Right lobe of liver (tissue), 6 donors: ENCODE measurements around the gene HOXC10. TPM values are rescaled to one million over a fixed set of nuclear protein-coding genes. Genes with fewer than 3 reads are reported as not detected.

ENCODE experiments used
- ATAC-seq, 4 donors: fragments of 200-7000 bp; cut with Tn5 transposase; one replicate each; pipeline ENCODE4 v1.9.1; 2020; ENCODE audit warnings: mild to moderate bottlenecking in 4 of 4, moderate library complexity in 4 of 4
- DNase-seq, 3 donors: peaks; one replicate each; pipeline ENCODE4 v3.0.0-alpha.2; 2020
- H3K27ac ChIP-seq, 3 donors: fragments of 200-600 bp; one replicate each; pipeline ENCODE4 v1.8.0; 2022
- H3K27me3 ChIP-seq, 2 donors: fragments of 200-600 bp; one replicate each; pipeline ENCODE4 v1.8.0; 2022
- H3K36me3 ChIP-seq, 4 donors: fragments of 200-600 bp; sonication (generic) in 1 of 4; one replicate each; pipeline versions ENCODE4 v1.5.1 to v1.8.0; 2017 to 2022; ENCODE audit warnings: control low read depth in 1 of 4
- H3K4me1 ChIP-seq, 4 donors: fragments of 200-600 bp; sonication (generic) in 1 of 4; one replicate each; pipeline versions ENCODE4 v1.5.1 to v1.8.0; 2017 to 2022; ENCODE audit warnings: control low read depth in 1 of 4
- H3K4me3 ChIP-seq, 3 donors: fragments of 200-600 bp; one replicate each; pipeline ENCODE4 v1.8.0; 2022
- H3K9me3 ChIP-seq, 4 donors: fragments of 200-600 bp; sonication (generic) in 1 of 4; one replicate each; pipeline versions ENCODE4 v1.5.1 to v1.8.0; 2017 to 2022; ENCODE audit warnings: control low read depth in 1 of 4
- POLR2A ChIP-seq: fragments of 450-650 bp; IDR thresholded peaks from one replicate; pipeline ENCODE4 v1.6.1; 2017; ENCODE audit warnings: antibody characterized with exemption, mild to moderate bottlenecking
- WGBS: methylation state at CpG from one replicate; pipeline ENCODE4 v1.1.6; 2018; ENCODE audit warnings: low coverage, low lambda C conversion rate; ENCODE audit not compliant: insufficient coverage; ENCODE audit errors: missing lambda C conversion rate; 5-methylcytosine and 5-hydroxymethylcytosine counted together
- intact Hi-C, 2 donors: fragments of 100-400 bp; cut with DNase I; formaldehyde crosslinking; loops; one replicate each; pipeline versions ENCODE4 v1.11.2 to v1.14.1; 2022
- total RNA-seq, 6 experiments: library from RNA; depleted of rRNA in 2 of 6; stranded (reverse); fragments of >200 nt in 2 of 6; fragmentation: NEBNext Ultra II Directional in 3 of 6; extraction: Animal tissue kit (Norgen Biotek cat#: 25700) in 3 of 6; gene quantifications; one replicate each; pipeline versions ENCODE4 v1.1.0 to v1.2.4, GENCODE V29; 2016 to 2023
- TF ChIP-seq, protein P1 (sequence below), 4 donors: fragments of 200-600 bp in 3 of 4; fragments of 450-650 bp in 1 of 4; IDR thresholded peaks; one replicate each; pipeline versions ENCODE4 v1.5.1 to v1.8.0; 2016 to 2022; ENCODE audit warnings: antibody characterized with exemption in 4 of 4, mild to moderate bottlenecking in 2 of 4
- donor health status: DM: no; HTN: yes; CAD: no.
- donor health status: DM: no; HTN: no; CAD: no.
- donor health status: DM: no; HTN: no; CAD: no.
- donor health status: DM: no; HTN: yes; CAD: no.
- donor health status: DM: no; HTN: yes; CAD: no.

HOXC10 gene
- total RNA-seq, 6 experiments from 2014 or later, result not detected

DNA sequence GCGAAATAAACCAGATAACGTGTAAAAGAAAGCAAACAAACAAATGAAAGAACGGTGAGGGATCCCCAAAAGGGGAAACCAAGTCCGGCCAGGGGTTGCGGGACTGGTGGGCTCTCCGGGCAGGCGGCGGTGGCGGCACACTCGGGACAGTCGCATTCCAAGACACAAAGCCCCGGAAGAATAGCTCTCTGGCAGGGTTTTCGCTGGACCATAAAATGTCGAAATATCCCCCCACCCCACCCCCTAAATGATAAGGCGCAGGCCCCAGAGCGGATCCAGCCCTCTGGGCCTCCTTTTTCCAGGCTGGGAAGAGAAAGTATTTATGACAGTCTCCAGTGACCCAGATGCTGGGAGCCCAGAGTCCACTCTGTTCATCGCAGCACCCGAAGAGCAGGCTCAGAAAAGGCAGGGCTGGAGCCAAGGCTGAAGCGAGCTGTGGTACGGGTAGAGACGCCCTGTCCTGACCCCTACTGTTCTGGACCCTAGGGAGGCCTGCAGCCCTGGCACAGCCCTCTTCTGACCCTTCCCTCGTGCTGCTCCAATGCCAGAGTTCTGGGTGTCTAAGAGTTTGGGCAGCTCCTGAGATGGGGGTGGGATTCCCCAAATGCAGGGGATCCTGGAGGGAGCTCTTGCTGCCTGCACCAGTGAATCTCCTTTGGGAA, 21.7 kb downstream of the HOXC10 start:
- TF ChIP-seq, protein P1, sequence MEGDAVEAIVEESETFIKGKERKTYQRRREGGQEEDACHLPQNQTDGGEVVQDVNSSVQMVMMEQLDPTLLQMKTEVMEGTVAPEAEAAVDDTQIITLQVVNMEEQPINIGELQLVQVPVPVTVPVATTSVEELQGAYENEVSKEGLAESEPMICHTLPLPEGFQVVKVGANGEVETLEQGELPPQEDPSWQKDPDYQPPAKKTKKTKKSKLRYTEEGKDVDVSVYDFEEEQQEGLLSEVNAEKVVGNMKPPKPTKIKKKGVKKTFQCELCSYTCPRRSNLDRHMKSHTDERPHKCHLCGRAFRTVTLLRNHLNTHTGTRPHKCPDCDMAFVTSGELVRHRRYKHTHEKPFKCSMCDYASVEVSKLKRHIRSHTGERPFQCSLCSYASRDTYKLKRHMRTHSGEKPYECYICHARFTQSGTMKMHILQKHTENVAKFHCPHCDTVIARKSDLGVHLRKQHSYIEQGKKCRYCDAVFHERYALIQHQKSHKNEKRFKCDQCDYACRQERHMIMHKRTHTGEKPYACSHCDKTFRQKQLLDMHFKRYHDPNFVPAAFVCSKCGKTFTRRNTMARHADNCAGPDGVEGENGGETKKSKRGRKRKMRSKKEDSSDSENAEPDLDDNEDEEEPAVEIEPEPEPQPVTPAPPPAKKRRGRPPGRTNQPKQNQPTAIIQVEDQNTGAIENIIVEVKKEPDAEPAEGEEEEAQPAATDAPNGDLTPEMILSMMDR (IDR thresholded peaks at IDR 0.05), result no peak
- TF ChIP-seq POLR2A, result no peak
- H3K27ac ChIP-seq, result no peak overlapping the region
- no peaks in the 10 kb centered on the region for H3K9me3 ChIP-seq
- peaks cover 0 to 7% (median 0%) of the 10 kb centered on the region in 4 donors for H3K4me1 ChIP-seq
- peak overlapping the region in 1 of 3 donors; percentile 11 for H3K4me3 ChIP-seq
- DNase-seq, result no peak
- H3K27me3 ChIP-seq, result peaks cover 0 to 36% of the 10 kb centered on the region in 2 donors
- no peak for ATAC-seq
- no peaks in the 10 kb centered on the region for H3K36me3 ChIP-seq
- intact Hi-C loops, result loop anchor here (5.0 kb wide), 2 partner anchors 196 to 201 kb away; no protein-coding TSS in a partner anchor
- WGBS, result 4% methylated on average over 7 of the region's 22 CpGs

DNA sequence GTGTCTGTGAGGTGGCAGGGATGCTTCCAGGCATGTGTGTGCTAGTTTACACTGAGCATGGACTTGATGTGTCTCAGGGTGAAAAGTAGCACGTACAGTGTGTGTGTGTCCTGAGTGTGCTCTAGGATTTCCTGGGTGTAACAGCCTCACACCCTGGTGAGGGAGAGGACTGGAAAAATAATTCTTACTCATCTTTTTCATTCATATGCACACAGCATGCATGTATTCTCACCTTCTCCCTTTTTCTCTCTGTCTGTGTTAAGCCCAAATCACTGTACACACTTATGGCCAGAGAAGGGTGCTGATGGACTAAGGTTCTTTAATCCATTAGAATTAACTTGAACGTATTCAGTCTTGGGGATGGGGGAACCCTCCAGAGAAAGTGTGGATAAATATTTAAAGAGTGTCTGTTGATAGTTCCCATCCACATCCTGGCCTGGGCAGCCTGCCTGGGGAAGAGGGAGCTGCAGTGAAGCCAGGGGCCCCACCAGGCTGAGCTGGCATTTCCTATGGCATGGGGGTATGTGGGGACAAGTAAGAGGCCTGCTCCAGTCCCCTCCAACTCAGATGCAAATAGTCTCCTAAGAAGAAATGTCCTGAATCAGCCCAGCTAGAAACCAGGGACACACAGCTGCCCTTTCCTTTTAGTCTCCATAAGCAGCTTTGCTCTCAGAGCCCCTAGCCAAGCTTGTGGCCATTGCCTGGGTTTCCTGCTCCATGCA, 22.8 kb downstream of the HOXC10 start:
- no peaks in the 10 kb centered on the region for H3K36me3 ChIP-seq
- H3K4me3 ChIP-seq, result no peak overlapping the region
- ATAC-seq (no peak), DNase-seq (no peak)
- no peaks in the 10 kb centered on the region for H3K9me3 ChIP-seq
- H3K4me1 ChIP-seq, result peaks cover 0 to 7% (median 0%) of the 10 kb centered on the region in 4 donors
- no peak for TF ChIP-seq POLR2A
- TF ChIP-seq, protein P1 (IDR thresholded peaks at IDR 0.05), result no peak
- WGBS, result 22% methylated on average over 2 of the region's 2 CpGs
- H3K27ac ChIP-seq, result no peak overlapping the region
- intact Hi-C loops, result loop anchor here (5.0 kb wide), 2 partner anchors 195 to 200 kb away; no protein-coding TSS in a partner anchor
- peaks cover 0 to 42% of the 10 kb centered on the region in 2 donors for H3K27me3 ChIP-seq

DNA sequence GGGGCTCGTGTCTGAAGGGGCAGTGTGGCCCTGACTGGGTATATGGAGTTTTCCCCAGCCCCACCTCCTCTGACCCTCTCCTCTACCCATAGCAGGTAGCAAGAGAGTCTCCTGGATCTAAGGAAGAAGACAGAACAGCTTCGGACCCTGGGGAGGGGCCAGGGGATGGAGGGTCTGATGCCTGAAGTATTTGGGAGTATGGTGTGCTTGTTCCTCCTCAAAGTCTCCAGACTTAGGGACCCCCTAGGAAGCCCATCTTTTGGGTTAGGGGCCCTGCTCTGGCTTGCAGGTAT, 23.3 kb downstream of the HOXC10 start:
- 29% methylated on average over 1 of the region's 2 CpGs for WGBS
- Histone ChIP-seq H3K36me3 (no peaks in the 10 kb centered on the region), H3K4me1 (peaks cover 0 to 7% (median 0%) of the 10 kb centered on the region in 4 donors), H3K27me3 (peaks cover 0 to 48% of the 10 kb centered on the region in 2 donors), H3K4me3 (no peak overlapping the region), H3K9me3 (no peaks in the 10 kb centered on the region), H3K27ac (no peak overlapping the region)
- DNase-seq, result no peak
- no peak for TF ChIP-seq POLR2A
- TF ChIP-seq, protein P1 (IDR thresholded peaks at IDR 0.05), result no peak
- intact Hi-C loops, result loop anchor here (5.0 kb wide), 2 partner anchors 194 to 199 kb away; no protein-coding TSS in a partner anchor
- no peak for ATAC-seq

DNA sequence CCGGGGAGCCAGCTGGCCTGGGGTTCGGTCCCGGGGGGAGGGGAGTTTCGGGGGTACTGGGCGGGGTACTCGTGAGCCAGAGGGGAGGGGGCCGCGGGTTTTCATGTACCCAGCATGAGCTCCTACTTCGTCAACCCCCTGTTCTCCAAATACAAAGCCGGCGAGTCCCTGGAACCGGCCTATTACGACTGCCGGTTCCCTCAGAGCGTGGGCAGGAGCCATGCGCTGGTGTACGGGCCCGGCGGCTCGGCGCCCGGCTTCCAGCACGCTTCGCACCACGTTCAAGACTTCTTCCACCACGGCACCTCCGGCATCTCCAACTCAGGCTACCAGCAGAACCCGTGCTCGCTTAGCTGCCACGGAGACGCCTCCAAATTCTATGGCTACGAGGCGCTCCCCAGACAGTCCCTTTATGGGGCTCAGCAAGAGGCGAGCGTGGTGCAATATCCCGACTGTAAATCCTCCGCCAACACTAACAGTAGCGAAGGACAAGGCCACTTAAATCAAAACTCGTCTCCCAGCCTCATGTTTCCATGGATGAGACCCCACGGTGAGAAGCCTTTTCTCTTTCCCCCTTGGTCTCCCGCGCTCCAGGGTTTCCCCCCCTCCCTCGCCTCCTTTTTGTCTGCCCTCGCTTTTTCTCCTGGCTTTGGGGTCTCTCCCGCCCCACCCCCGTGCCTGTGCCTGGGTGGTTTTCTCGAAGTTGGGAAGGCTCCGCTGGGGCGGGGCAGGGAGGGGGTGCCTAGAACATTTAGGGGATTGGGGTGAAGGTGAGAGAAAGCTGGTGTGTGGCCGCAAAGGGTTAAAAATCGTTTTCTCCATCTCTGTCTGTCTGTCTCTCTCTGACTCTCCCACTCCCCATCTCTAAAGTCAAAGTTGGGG, 24.5 kb downstream of the HOXC10 start:
- intact Hi-C loops, result loop anchor here (5.0 kb wide), 2 partner anchors 193 to 198 kb away; no protein-coding TSS in a partner anchor
- H3K4me1 ChIP-seq, result peaks cover 0 to 7% (median 0%) of the 10 kb centered on the region in 4 donors
- no peaks in the 10 kb centered on the region for H3K9me3 ChIP-seq
- H3K27ac ChIP-seq, result no peak overlapping the region
- ATAC-seq (no peak), DNase-seq (no peak)
- 7% methylated on average over 13 of the region's 51 CpGs for WGBS
- H3K36me3 ChIP-seq, result no peaks in the 10 kb centered on the region
- peaks cover 0 to 56% of the 10 kb centered on the region in 2 donors for H3K27me3 ChIP-seq
- H3K4me3 ChIP-seq, result no peak overlapping the region
- no peak for TF ChIP-seq POLR2A
- TF ChIP-seq, protein P1 (IDR thresholded peaks at IDR 0.05), result no peak
